Astrocyte (in vitro differentiated cells and primary cell): Measurements from ENCODE around the gene ARSA.

Experiments used
- EZH2 ChIP-seq: IDR thresholded peaks from 2 replicates; pipeline ENCODE4 v1.6.1; 2012; ENCODE audit warnings: mild to moderate bottlenecking, low read length, inconsistent platforms; ENCODE audit not compliant: insufficient read depth
- TF ChIP-seq, protein P1 (sequence below): IDR thresholded peaks from 2 replicates; pipeline ENCODE4 v1.5.1; 2011; ENCODE audit warnings: low read depth, mild to moderate bottlenecking, inconsistent platforms, low read length, moderate library complexity; ENCODE audit not compliant: insufficient read depth

DNA sequence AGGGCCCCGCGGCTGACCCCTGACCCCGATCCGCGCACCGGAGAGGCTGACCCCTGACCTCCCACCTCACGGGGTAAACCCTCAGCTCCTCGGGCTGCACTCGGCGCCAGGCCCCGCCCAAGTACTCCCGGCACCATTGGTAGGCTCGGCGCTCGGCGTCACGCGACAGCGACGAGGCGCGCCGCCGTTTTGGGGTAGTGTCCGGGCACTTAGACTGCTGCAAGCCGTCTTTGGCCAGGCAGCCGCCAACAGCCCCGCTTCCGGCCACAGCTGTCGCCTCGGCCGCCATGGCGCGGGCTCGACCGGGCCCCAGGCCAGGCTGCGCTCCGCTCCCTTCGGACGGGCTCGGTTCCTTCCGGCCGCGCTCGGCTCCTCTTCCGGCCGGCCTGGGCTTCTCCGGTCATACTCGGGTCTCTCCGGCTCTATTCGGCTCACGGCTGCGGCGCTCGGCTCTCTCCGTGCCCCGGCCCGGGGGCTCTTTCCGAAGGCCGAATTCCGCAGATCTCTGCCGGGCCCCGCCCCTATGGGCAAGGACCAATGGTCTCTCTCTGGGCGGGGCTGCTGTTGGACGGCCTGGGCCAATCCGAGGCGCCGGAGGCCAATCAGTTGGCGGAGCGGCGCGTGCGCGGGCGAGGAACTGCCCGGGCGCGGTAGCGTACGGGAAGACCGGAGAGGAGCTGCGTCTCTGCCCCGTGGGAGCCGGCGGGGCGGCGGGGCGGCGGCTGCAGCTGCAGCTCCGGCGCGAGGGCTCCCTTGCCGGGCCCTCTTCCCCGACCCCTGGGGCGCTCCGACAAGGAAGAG is 45.3 kb downstream of the ARSA start, which contains the start of gene CHKB:
- TF ChIP-seq, protein P1, sequence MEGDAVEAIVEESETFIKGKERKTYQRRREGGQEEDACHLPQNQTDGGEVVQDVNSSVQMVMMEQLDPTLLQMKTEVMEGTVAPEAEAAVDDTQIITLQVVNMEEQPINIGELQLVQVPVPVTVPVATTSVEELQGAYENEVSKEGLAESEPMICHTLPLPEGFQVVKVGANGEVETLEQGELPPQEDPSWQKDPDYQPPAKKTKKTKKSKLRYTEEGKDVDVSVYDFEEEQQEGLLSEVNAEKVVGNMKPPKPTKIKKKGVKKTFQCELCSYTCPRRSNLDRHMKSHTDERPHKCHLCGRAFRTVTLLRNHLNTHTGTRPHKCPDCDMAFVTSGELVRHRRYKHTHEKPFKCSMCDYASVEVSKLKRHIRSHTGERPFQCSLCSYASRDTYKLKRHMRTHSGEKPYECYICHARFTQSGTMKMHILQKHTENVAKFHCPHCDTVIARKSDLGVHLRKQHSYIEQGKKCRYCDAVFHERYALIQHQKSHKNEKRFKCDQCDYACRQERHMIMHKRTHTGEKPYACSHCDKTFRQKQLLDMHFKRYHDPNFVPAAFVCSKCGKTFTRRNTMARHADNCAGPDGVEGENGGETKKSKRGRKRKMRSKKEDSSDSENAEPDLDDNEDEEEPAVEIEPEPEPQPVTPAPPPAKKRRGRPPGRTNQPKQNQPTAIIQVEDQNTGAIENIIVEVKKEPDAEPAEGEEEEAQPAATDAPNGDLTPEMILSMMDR: no peak
- no peak for TF ChIP-seq EZH2
